ENCODE data around the gene CELF2. TPM values are rescaled to one million over a fixed set of nuclear protein-coding genes. Genes with fewer than 3 reads are reported as not detected.
A peak's percentile ranks its signal among the peaks of the same experiment; 100 is the strongest.

The CELF2 gene
- total RNA-seq, 4 donors from 2014 or later: 8.7 to 28.6 (median 22.9) TPM

GRCh38 chr10:11140963-11141362 is 123.3 kb downstream of the CELF2 start:
- no peak overlapping the region for H3K4me3 ChIP-seq
- no peaks in the 10 kb centered on the region for H3K36me3 ChIP-seq

GRCh38 chr10:11141571-11142091 is 124.0 kb downstream of the CELF2 start:
- Histone ChIP-seq H3K4me1 (peaks cover 12% of the 10 kb centered on the region), H3K27ac (no peak overlapping the region), H3K4me3 (no peak overlapping the region), H3K27me3 (no peaks in the 10 kb centered on the region), H3K9me3 (no peaks in the 10 kb centered on the region), H3K36me3 (no peaks in the 10 kb centered on the region)
- no peak for TF ChIP-seq EP300 (IDR thresholded peaks at IDR 0.05)
- TF ChIP-seq POLR2A (IDR thresholded peaks at IDR 0.05): no peak
- TF ChIP-seq POLR2AphosphoS5 (IDR thresholded peaks at IDR 0.05): no peak
- TF ChIP-seq, protein P1, sequence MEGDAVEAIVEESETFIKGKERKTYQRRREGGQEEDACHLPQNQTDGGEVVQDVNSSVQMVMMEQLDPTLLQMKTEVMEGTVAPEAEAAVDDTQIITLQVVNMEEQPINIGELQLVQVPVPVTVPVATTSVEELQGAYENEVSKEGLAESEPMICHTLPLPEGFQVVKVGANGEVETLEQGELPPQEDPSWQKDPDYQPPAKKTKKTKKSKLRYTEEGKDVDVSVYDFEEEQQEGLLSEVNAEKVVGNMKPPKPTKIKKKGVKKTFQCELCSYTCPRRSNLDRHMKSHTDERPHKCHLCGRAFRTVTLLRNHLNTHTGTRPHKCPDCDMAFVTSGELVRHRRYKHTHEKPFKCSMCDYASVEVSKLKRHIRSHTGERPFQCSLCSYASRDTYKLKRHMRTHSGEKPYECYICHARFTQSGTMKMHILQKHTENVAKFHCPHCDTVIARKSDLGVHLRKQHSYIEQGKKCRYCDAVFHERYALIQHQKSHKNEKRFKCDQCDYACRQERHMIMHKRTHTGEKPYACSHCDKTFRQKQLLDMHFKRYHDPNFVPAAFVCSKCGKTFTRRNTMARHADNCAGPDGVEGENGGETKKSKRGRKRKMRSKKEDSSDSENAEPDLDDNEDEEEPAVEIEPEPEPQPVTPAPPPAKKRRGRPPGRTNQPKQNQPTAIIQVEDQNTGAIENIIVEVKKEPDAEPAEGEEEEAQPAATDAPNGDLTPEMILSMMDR (IDR thresholded peaks at IDR 0.05): no peak
- 50% methylated on average over 3 of the region's 3 CpGs for WGBS
- DNase-seq (ENCODE audit: low spot score in 2 of 2): no peak

More at GRCh38 chr10:11140963-11141362, 123.3 kb downstream of the CELF2 start:
- no peak for DNase-seq (ENCODE audit: low spot score in 2 of 2)
- Histone ChIP-seq H3K27ac (no peak overlapping the region), H3K4me1 (peaks cover 5% of the 10 kb centered on the region), H3K27me3 (no peaks in the 10 kb centered on the region), H3K9me3 (no peaks in the 10 kb centered on the region)
- 91% methylated on average over 6 of the region's 6 CpGs for WGBS
- TF ChIP-seq POLR2AphosphoS5 (IDR thresholded peaks at IDR 0.05) (no peak), EP300 (IDR thresholded peaks at IDR 0.05) (no peak), POLR2A (IDR thresholded peaks at IDR 0.05) (no peak)
- TF ChIP-seq, protein P1 (IDR thresholded peaks at IDR 0.05): no peak

- H3K4me3 ChIP-seq: no peak overlapping the region
- no peaks in the 10 kb centered on the region for H3K9me3 ChIP-seq
- DNase-seq (ENCODE audit: low spot score in 2 of 2): no peak
- H3K4me1 ChIP-seq: peaks cover 23% of the 10 kb centered on the region
- WGBS: 84% methylated on average over 8 of the region's 8 CpGs
- no peak overlapping the region for H3K27ac ChIP-seq
- no peaks in the 10 kb centered on the region for H3K27me3 ChIP-seq
- TF ChIP-seq EP300 (IDR thresholded peaks at IDR 0.05) (no peak), POLR2AphosphoS5 (IDR thresholded peaks at IDR 0.05) (no peak), POLR2A (IDR thresholded peaks at IDR 0.05) (no peak)
- TF ChIP-seq, protein P1 (IDR thresholded peaks at IDR 0.05): no peak
- H3K36me3 ChIP-seq: no peaks in the 10 kb centered on the region
These were observed 125.1 kb downstream of the CELF2 start for GRCh38 chr10:11142777-11143176.

DNA sequence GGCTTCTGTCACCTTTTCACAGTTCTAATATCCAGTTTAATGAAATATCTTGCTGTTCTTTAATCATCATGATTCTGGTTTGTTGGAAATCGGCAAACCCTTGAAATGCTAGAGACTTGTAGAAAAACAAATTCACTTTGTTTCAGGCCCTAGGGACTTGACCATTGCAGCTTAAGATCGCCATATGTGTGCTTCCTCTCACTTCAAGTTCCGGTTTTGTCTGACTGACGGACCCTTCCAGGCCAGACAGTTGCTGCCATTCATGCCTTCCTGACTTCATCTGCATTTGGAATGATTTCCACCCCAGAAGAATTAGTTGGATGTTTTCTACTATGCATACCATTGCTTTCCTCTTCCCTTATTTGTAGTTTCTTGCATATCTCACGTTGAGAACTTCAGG is 125.6 kb downstream of the CELF2 start:
- Histone ChIP-seq H3K36me3 (no peaks in the 10 kb centered on the region), H3K9me3 (no peaks in the 10 kb centered on the region), H3K4me3 (no peak overlapping the region), H3K4me1 (peaks cover 27% of the 10 kb centered on the region), H3K27me3 (no peaks in the 10 kb centered on the region), H3K27ac (no peak overlapping the region)
- no peak for DNase-seq (ENCODE audit: low spot score in 2 of 2)
- TF ChIP-seq EP300 (IDR thresholded peaks at IDR 0.05): no peak
- TF ChIP-seq, protein P1 (IDR thresholded peaks at IDR 0.05): no peak
- no peak for TF ChIP-seq POLR2A (IDR thresholded peaks at IDR 0.05)
- no peak for TF ChIP-seq POLR2AphosphoS5 (IDR thresholded peaks at IDR 0.05)
- 83% methylated on average over 5 of the region's 5 CpGs for WGBS

DNA sequence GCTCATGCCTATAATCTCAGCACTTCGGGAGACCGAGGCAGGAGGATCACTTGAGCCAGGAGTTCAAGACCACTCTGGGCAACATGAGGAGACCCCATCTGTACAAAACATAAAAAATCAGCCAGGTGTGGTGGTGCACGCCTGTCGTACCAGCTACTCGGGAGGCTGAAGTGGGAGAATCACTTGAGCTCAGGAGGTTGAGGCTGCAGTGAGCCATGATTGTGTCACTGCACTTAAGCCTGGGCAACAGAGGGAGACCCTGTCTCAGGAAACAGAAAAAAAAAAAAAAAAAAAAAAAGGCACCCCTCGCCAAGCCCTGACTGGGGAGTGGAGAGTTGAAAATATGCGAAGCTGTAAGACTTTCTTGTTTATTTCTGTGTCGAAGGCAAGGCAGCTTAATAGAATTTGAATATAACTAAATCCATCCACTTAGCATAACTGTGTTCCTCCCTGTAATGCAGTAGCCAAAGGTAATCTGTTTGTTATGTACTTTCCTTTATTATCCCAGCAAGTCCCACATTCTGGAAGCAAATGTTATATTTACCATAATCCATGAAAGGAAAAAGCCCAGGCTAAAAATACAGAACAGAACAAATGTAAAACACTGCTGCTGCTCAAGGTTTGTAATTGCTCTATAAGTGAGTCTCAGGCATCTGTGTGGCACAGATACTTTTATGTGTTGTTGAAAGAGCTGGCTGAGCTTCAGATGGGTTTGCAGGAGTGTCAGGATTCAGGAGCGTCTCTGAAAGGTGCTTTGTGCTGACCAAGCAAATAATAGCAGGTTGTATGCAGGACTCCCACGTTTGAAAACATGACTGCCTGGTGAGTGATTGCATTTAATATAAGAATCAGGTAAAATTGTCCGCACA is 127.2 kb downstream of the CELF2 start:
- H3K4me3 ChIP-seq: no peak overlapping the region
- TF ChIP-seq POLR2A (IDR thresholded peaks at IDR 0.05) (no peak), POLR2AphosphoS5 (IDR thresholded peaks at IDR 0.05) (no peak), EP300 (IDR thresholded peaks at IDR 0.05) (no peak)
- TF ChIP-seq, protein P1 (IDR thresholded peaks at IDR 0.05): no peak
- H3K4me1 ChIP-seq: peaks cover 42% of the 10 kb centered on the region
- H3K27ac ChIP-seq: peak overlapping the region; percentile 45
- DNase-seq (ENCODE audit: low spot score in 2 of 2): no peak
- no peaks in the 10 kb centered on the region for H3K27me3 ChIP-seq
- H3K36me3 ChIP-seq: no peaks in the 10 kb centered on the region
- H3K9me3 ChIP-seq: no peaks in the 10 kb centered on the region
- 75% methylated on average over 11 of the region's 11 CpGs for WGBS

Data from suprapubic skin (tissue), 4 donors.